Measurements from ENCODE around the gene STK32B.

The STK32B gene

GRCh38 chr4:5467111-5467510, 415.8 kb downstream of the STK32B start:
- TF ChIP-seq CTCF (IDR thresholded peaks at IDR 0.05; ENCODE audit: low read depth, low read length, missing control alignments): no peak

GRCh38 chr4:5469151-5469775, 418.0 kb downstream of the STK32B start:
- H3K4me3 ChIP-seq (replicated peaks; ENCODE audit: low read depth, low read length): no peak overlapping the region
- no peak for TF ChIP-seq CTCF (IDR thresholded peaks at IDR 0.05; ENCODE audit: low read depth, low read length, missing control alignments)
- DNase-seq (ENCODE audit: extremely low read depth, low read depth): no peak

More at GRCh38 chr4:5467111-5467510, 415.8 kb downstream of the STK32B start:
- H3K4me3 ChIP-seq (replicated peaks; ENCODE audit: low read depth, low read length): no peak overlapping the region
- DNase-seq (ENCODE audit: extremely low read depth, low read depth): no peak

GRCh38 chr4:5469861-5470260, 418.6 kb downstream of the STK32B start:
- DNase-seq (ENCODE audit: extremely low read depth, low read depth): no peak
- TF ChIP-seq CTCF (IDR thresholded peaks at IDR 0.05; ENCODE audit: low read depth, low read length, missing control alignments): no peak
- no peak overlapping the region for H3K4me3 ChIP-seq (replicated peaks; ENCODE audit: low read depth, low read length)

- no peak for DNase-seq (ENCODE audit: extremely low read depth, low read depth)
- TF ChIP-seq CTCF (IDR thresholded peaks at IDR 0.05; ENCODE audit: low read depth, low read length, missing control alignments): no peak
- no peak overlapping the region for H3K4me3 ChIP-seq (replicated peaks; ENCODE audit: low read depth, low read length)
Observed at GRCh38 chr4:5470318-5471198, 419.3 kb downstream of the STK32B start.

GRCh38 chr4:5471206-5471605, 419.9 kb downstream of the STK32B start:
- DNase-seq (ENCODE audit: extremely low read depth, low read depth): no peak
- no peak overlapping the region for H3K4me3 ChIP-seq (replicated peaks; ENCODE audit: low read depth, low read length)
- no peak for TF ChIP-seq CTCF (IDR thresholded peaks at IDR 0.05; ENCODE audit: low read depth, low read length, missing control alignments)

GRCh38 chr4:5471691-5472090, 420.4 kb downstream of the STK32B start:
- no peak for DNase-seq (ENCODE audit: extremely low read depth, low read depth)
- TF ChIP-seq CTCF (IDR thresholded peaks at IDR 0.05; ENCODE audit: low read depth, low read length, missing control alignments): no peak
- no peak overlapping the region for H3K4me3 ChIP-seq (replicated peaks; ENCODE audit: low read depth, low read length)
